HCT116 (cell line): ENCODE results near the gene MINDY3. TPM values are rescaled to one million over a fixed set of nuclear protein-coding genes. Genes with fewer than 3 reads are reported as not detected.

Source experiments
- ATAC-seq: fragments of 200-7000 bp; cut with Tn5 transposase; 2 replicates; pipeline ENCODE4 v1.9.1; 2020; ENCODE audit warnings: mild to moderate bottlenecking, moderate library complexity
- BruUV-seq: library from RNA; stranded (reverse); fragments of 400-500 nt; replicated peaks from 2 replicates; lab custom pipeline; 2021; lab: Mats Ljungman, UMichigan
- CTCF ChIA-PET: fragments of 300-600 bp; sonication (Branson Sonifier 250); formaldehyde crosslinking; loops from one replicate; lab custom pipeline; 2021; ENCODE audit warnings: antibody characterized with exemption; lab: Charles Lee
- POLR2A ChIA-PET: fragments of 300-600, 350-600 bp; sonication (Branson Sonifier 250); formaldehyde crosslinking; loops from one replicate; lab custom pipeline; 2021; ENCODE audit warnings: antibody characterized with exemption; lab: Charles Lee
- RAD21 ChIA-PET, 2 experiments: fragments of 300-600 bp; sonication (Branson Sonifier 250); formaldehyde crosslinking; loops; one replicate each; lab custom pipeline; 2023; ENCODE audit warnings: low total read pairs in 2 of 2; ENCODE audit not compliant: uncharacterized antibody in 2 of 2, unreplicated experiment in 2 of 2, low non-redundant PET in 1 of 2; lab: Charles Lee
- DNase-seq: peaks from one replicate; pipeline ENCODE4 v3.0.0-alpha.2; 2010; ENCODE audit warnings: low read depth, low spot score
- H2AFZ ChIP-seq: fragments of 200-600 bp; shearing (Covaris generic), sonication (generic); 2 replicates; pipeline ENCODE4 v1.6.1; 2017; ENCODE audit warnings: low read depth, mixed run types, mixed read lengths, antibody characterized with exemption, low read length; ENCODE audit not compliant: poor library complexity, severe bottlenecking
- H3K27ac ChIP-seq: 2 replicates; pipeline ENCODE4 v1.5.1; 2012; ENCODE audit warnings: low read depth, low read length
- H3K27me3 ChIP-seq: fragments of 200-600 bp; sonication (generic); 2 replicates; pipeline ENCODE4 v1.6.1; 2016; ENCODE audit warnings: mixed run types, low read length, mixed read lengths; ENCODE audit not compliant: insufficient read depth
- H3K36me3 ChIP-seq, 2 experiments: fragments of 200-500 bp in 1 of 2; fragments of 200-600 bp in 1 of 2; sonication (Bioruptor generic) in 1 of 2; sonication (generic) in 1 of 2; 2 replicates each; pipeline versions ENCODE4 v1.5.1 to v1.6.1; 2014 to 2016; ENCODE audit warnings: low read length in 2 of 2, inconsistent platforms in 1 of 2, mixed read lengths in 1 of 2, mixed run types in 1 of 2; ENCODE audit not compliant: insufficient read depth in 2 of 2, control insufficient read depth in 1 of 2
- H3K4me1 ChIP-seq, 2 experiments: fragments of 200-600 bp in 1 of 2; sonication (generic) in 1 of 2; 2 replicates each; pipeline versions ENCODE4 v1.5.1 to v1.6.1; 2012 to 2017; ENCODE audit warnings: low read length in 2 of 2, inconsistent platforms in 1 of 2, mild to moderate bottlenecking in 1 of 2, mixed read lengths in 1 of 2, mixed run types in 1 of 2, moderate library complexity in 1 of 2; ENCODE audit not compliant: insufficient read depth in 2 of 2, control insufficient read depth in 1 of 2
- H3K4me2 ChIP-seq: fragments of 200-600 bp; sonication (generic); 2 replicates; pipeline ENCODE4 v1.6.1; 2017; ENCODE audit warnings: mixed run types, low read length, mixed read lengths
- H3K4me3 ChIP-seq, 2 experiments: fragments of 200-600 bp in 1 of 2; sonication (generic) in 1 of 2; replicated peaks in 1 of 2; 2 replicates each; pipeline ENCODE4 v1.5.1; 2011 to 2016; ENCODE audit warnings: low read length in 2 of 2, control low read depth in 1 of 2, low read depth in 1 of 2, mild to moderate bottlenecking in 1 of 2, mixed read lengths in 1 of 2, mixed run types in 1 of 2
- H3K79me2 ChIP-seq: fragments of 200-600 bp; sonication (generic); 2 replicates; pipeline ENCODE4 v1.6.1; 2017; ENCODE audit warnings: mild to moderate bottlenecking, mixed run types, low read length, moderate library complexity, mixed read lengths; ENCODE audit not compliant: insufficient read depth
- H3K9ac ChIP-seq: fragments of 200-600 bp; sonication (generic); 2 replicates; pipeline ENCODE4 v1.6.1; 2016; ENCODE audit warnings: low read length, mixed read lengths
- H3K9me2 ChIP-seq: fragments of 200-600 bp; sonication (generic), shearing (Covaris generic); 2 replicates; pipeline ENCODE4 v1.6.1; 2017; ENCODE audit warnings: mixed run types, mild to moderate bottlenecking, moderate library complexity; ENCODE audit not compliant: insufficient read depth
- H3K9me3 ChIP-seq, 2 experiments: fragments of 200-500 bp in 1 of 2; fragments of 200-600 bp in 1 of 2; sonication (Bioruptor generic) in 1 of 2; sonication (generic) in 1 of 2; 2 replicates each; pipeline ENCODE4 v1.6.1; 2014 to 2017; ENCODE audit warnings: low read length in 2 of 2, mixed read lengths in 2 of 2, inconsistent platforms in 1 of 2, low read depth in 1 of 2, mild to moderate bottlenecking in 1 of 2, mixed run types in 1 of 2, moderate library complexity in 1 of 2; ENCODE audit not compliant: control insufficient read depth in 1 of 2, insufficient read depth in 1 of 2
- H4K20me1 ChIP-seq: fragments of 200-600 bp; sonication (generic), shearing (Covaris generic); 2 replicates; pipeline ENCODE4 v1.6.1; 2017; ENCODE audit warnings: mixed run types, mild to moderate bottlenecking, moderate library complexity; ENCODE audit not compliant: insufficient read depth
- EGR1 ChIP-seq: IDR thresholded peaks from 2 replicates; pipeline ENCODE4 v1.6.1; 2012; ENCODE audit warnings: low read depth
- ELF1 ChIP-seq: IDR thresholded peaks from 2 replicates; pipeline ENCODE4 v1.6.1; 2012; ENCODE audit warnings: low read depth, borderline replicate concordance
- FOSL1 ChIP-seq: IDR thresholded peaks from 2 replicates; pipeline ENCODE4 v1.6.1; 2012; ENCODE audit warnings: low read depth
- JUND ChIP-seq: IDR thresholded peaks from 2 replicates; pipeline ENCODE4 v1.6.1; 2012
- MAX ChIP-seq: IDR thresholded peaks from 2 replicates; pipeline ENCODE4 v1.6.1; 2012
- POLR2A ChIP-seq: IDR thresholded peaks from 2 replicates; pipeline ENCODE4 v1.7.0; 2011; ENCODE audit warnings: borderline replicate concordance; ENCODE audit not compliant: insufficient read depth, insufficient read length; ENCODE audit errors: extremely low read depth
- SIN3A ChIP-seq: IDR thresholded peaks from 2 replicates; pipeline ENCODE4 v1.6.1; 2012; ENCODE audit warnings: low read depth
- YY1 ChIP-seq: IDR thresholded peaks from 2 replicates; pipeline ENCODE4 v1.6.1; 2011; ENCODE audit warnings: low read length, low read depth, moderate library complexity, mild to moderate bottlenecking; ENCODE audit not compliant: insufficient replicate concordance; ENCODE audit errors: extremely low read depth
- ZFX ChIP-seq: fragments of 450-650 bp; IDR thresholded peaks from 2 replicates; pipeline ENCODE4 v1.6.1; 2017
- intact Hi-C: fragments of 100-400 bp; cut with micrococcal nuclease; formaldehyde crosslinking; loops from 2 replicates; pipeline ENCODE4 v1.10.0; 2022
- total RNA-seq: library from RNA; stranded (reverse); gene quantifications from one replicate; pipeline ENCODE4 v1.2.1, GENCODE V29; 2021; ENCODE audit not compliant: unreplicated experiment
- TF ChIP-seq, protein P1 (sequence below): IDR thresholded peaks from 2 replicates; pipeline ENCODE4 v1.6.1; 2012
- TF ChIP-seq, protein P2 (sequence below), 3 experiments: fragments of 200-600 bp in 1 of 3; sonication (generic) in 1 of 3; IDR thresholded peaks in 2 of 3; conservative IDR thresholded peaks in 1 of 3; 2 replicates each; pipeline ENCODE4 v1.5.1; 2012 to 2017; ENCODE audit warnings: low read depth in 2 of 3, low read length in 2 of 3, antibody characterized with exemption in 1 of 3, borderline replicate concordance in 1 of 3, control low read depth in 1 of 3, mild to moderate bottlenecking in 1 of 3, mixed read lengths in 1 of 3, mixed run types in 1 of 3, moderate library complexity in 1 of 3; ENCODE audit not compliant: insufficient read depth in 1 of 3
- TF ChIP-seq, protein P3 (sequence below): IDR thresholded peaks from 2 replicates; pipeline ENCODE4 v1.6.1; 2012; ENCODE audit warnings: low read depth

The MINDY3 gene
- total RNA-seq, 1 experiment from 2014 or later = 15.5 TPM

GRCh38 chr10:15754937-15755336 is 105.4 kb downstream of the MINDY3 start:
- no peaks in the 10 kb centered on the region for H3K9me2 ChIP-seq
- intact Hi-C loops = no loop called here
- no peaks in the 10 kb centered on the region for H3K9me3 ChIP-seq
- TF ChIP-seq, protein P1, sequence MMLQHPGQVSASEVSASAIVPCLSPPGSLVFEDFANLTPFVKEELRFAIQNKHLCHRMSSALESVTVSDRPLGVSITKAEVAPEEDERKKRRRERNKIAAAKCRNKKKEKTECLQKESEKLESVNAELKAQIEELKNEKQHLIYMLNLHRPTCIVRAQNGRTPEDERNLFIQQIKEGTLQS = no peak
- no peak for TF ChIP-seq JUND
- no peaks in the 10 kb centered on the region for H4K20me1 ChIP-seq
- ChIA-PET RAD21 (no interaction called here), CTCF (no interaction called here), POLR2A (no interaction called here)
- DNase-seq (no peak), ATAC-seq (no peak)
- no peaks in the 10 kb centered on the region for H3K36me3 ChIP-seq
- H2AFZ ChIP-seq = no peak overlapping the region
- no peaks in the 10 kb centered on the region for H3K4me1 ChIP-seq
- no peak overlapping the region for H3K27ac ChIP-seq
- peaks cover 17% of the 10 kb centered on the region; the same call in 1 of the 2 replicates for H3K27me3 ChIP-seq
- no peak overlapping the region for H3K4me2 ChIP-seq
- no TSS peak for BruUV-seq
- H3K79me2 ChIP-seq = no peaks in the 10 kb centered on the region
- H3K9ac ChIP-seq = no peak overlapping the region
- H3K4me3 ChIP-seq = no peak overlapping the region

- POLR2A ChIA-PET = no interaction called here
- no peaks in the 10 kb centered on the region for H3K9me3 ChIP-seq
- RAD21 ChIA-PET = interaction anchor here in 1 of 2 experiments (0.7 kb wide), 1 partner anchor 519 kb away, joined by 3 read pairs; no protein-coding TSS in a partner anchor
- H3K9ac ChIP-seq = no peak overlapping the region
- TF ChIP-seq FOSL1 = no peak
- TF ChIP-seq SIN3A = no peak
- no peak for TF ChIP-seq ELF1
- TF ChIP-seq, protein P2, sequence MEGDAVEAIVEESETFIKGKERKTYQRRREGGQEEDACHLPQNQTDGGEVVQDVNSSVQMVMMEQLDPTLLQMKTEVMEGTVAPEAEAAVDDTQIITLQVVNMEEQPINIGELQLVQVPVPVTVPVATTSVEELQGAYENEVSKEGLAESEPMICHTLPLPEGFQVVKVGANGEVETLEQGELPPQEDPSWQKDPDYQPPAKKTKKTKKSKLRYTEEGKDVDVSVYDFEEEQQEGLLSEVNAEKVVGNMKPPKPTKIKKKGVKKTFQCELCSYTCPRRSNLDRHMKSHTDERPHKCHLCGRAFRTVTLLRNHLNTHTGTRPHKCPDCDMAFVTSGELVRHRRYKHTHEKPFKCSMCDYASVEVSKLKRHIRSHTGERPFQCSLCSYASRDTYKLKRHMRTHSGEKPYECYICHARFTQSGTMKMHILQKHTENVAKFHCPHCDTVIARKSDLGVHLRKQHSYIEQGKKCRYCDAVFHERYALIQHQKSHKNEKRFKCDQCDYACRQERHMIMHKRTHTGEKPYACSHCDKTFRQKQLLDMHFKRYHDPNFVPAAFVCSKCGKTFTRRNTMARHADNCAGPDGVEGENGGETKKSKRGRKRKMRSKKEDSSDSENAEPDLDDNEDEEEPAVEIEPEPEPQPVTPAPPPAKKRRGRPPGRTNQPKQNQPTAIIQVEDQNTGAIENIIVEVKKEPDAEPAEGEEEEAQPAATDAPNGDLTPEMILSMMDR (IDR thresholded peaks at IDR 0.05 in 2 of 3, conservative IDR thresholded peaks at IDR 0.05 in 1 of 3; ENCODE audit: borderline replicate concordance in 1 of 3, insufficient read depth in 1 of 3, low read depth in 2 of 3, low read length in 2 of 3) = no peak
- no peak for TF ChIP-seq ZFX
- TF ChIP-seq MAX = no peak
- TF ChIP-seq YY1 = no peak
- no peak for TF ChIP-seq EGR1
- TF ChIP-seq, protein P3, sequence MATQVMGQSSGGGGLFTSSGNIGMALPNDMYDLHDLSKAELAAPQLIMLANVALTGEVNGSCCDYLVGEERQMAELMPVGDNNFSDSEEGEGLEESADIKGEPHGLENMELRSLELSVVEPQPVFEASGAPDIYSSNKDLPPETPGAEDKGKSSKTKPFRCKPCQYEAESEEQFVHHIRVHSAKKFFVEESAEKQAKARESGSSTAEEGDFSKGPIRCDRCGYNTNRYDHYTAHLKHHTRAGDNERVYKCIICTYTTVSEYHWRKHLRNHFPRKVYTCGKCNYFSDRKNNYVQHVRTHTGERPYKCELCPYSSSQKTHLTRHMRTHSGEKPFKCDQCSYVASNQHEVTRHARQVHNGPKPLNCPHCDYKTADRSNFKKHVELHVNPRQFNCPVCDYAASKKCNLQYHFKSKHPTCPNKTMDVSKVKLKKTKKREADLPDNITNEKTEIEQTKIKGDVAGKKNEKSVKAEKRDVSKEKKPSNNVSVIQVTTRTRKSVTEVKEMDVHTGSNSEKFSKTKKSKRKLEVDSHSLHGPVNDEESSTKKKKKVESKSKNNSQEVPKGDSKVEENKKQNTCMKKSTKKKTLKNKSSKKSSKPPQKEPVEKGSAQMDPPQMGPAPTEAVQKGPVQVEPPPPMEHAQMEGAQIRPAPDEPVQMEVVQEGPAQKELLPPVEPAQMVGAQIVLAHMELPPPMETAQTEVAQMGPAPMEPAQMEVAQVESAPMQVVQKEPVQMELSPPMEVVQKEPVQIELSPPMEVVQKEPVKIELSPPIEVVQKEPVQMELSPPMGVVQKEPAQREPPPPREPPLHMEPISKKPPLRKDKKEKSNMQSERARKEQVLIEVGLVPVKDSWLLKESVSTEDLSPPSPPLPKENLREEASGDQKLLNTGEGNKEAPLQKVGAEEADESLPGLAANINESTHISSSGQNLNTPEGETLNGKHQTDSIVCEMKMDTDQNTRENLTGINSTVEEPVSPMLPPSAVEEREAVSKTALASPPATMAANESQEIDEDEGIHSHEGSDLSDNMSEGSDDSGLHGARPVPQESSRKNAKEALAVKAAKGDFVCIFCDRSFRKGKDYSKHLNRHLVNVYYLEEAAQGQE = no peak
- TF ChIP-seq POLR2A = no peak
- CTCF ChIA-PET = no interaction called here
- H3K9me2 ChIP-seq = no peaks in the 10 kb centered on the region
- no peaks in the 10 kb centered on the region for H3K4me1 ChIP-seq
- H2AFZ ChIP-seq = no peak overlapping the region
- H4K20me1 ChIP-seq = no peaks in the 10 kb centered on the region
- H3K79me2 ChIP-seq = no peaks in the 10 kb centered on the region
- H3K4me3 ChIP-seq = no peak overlapping the region
- no peaks in the 10 kb centered on the region for H3K36me3 ChIP-seq
- peaks cover 15% of the 10 kb centered on the region; the same call in 1 of the 2 replicates for H3K27me3 ChIP-seq
- BruUV-seq = no TSS peak
- ATAC-seq (no peak), DNase-seq (no peak)
- intact Hi-C loops = no loop called here
- H3K27ac ChIP-seq = no peak overlapping the region
- no peak overlapping the region for H3K4me2 ChIP-seq
Observed at GRCh38 chr10:15751046-15751445, 109.3 kb downstream of the MINDY3 start.
